ENCODE results near the gene GNAT3.

GNAT3 gene

GRCh38 chr7:80414331-80414730 lies 97.5 kb downstream of the GNAT3 start:
- no peak for DNase-seq

- no peak for DNase-seq
These were observed 98.4 kb downstream of the GNAT3 start for GRCh38 chr7:80413383-80413945.

GRCh38 chr7:80412842-80413241 lies 99.0 kb downstream of the GNAT3 start:
- DNase-seq = no peak

GRCh38 chr7:80411621-80412020 lies 100.2 kb downstream of the GNAT3 start:
- DNase-seq = no peak

- DNase-seq = no peak
These were observed 101.8 kb downstream of the GNAT3 start for GRCh38 chr7:80410081-80410480.

All from activated CD8-positive, alpha-beta memory T cell treated with anti-CD3 and anti-CD28 coated beads for 24 hours (primary cell).